Heart left ventricle (tissue), 16 donors: ENCODE results near the gene FMNL1. TPM values are rescaled to one million over a fixed set of nuclear protein-coding genes. Genes with fewer than 3 reads are reported as not detected.

ENCODE experiments used
- ATAC-seq, 4 donors: fragments of 200-7000 bp; cut with Tn5 transposase; one replicate each; pipeline ENCODE4 v1.9.1; 2020 to 2022; ENCODE audit warnings: moderate library complexity in 4 of 4, mild to moderate bottlenecking in 3 of 4, moderate number of reproducible peaks in 1 of 4
- DNase-seq, 5 donors: peaks; one replicate each; pipeline ENCODE4 v3.0.0-alpha.2; 2020
- H3K27ac ChIP-seq, 12 donors: fragments of 200-600 bp; sonication (generic) in 4 of 12; one replicate each; pipeline versions ENCODE4 v1.5.0 to v1.8.0; 2016 to 2022; ENCODE audit warnings: mild to moderate bottlenecking in 2 of 12
- H3K27me3 ChIP-seq, 9 donors: fragments of 200-600 bp; sonication (generic) in 2 of 9; one replicate each; pipeline versions ENCODE4 v1.5.1 to v1.8.0; 2016 to 2022; ENCODE audit warnings: mild to moderate bottlenecking in 3 of 9
- H3K36me3 ChIP-seq, 9 donors: fragments of 200-600 bp; sonication (generic) in 2 of 9; one replicate each; pipeline versions ENCODE4 v1.5.0 to v1.8.0; 2018 to 2022; ENCODE audit warnings: mild to moderate bottlenecking in 2 of 9
- H3K4me1 ChIP-seq, 12 donors: fragments of 200-600 bp; sonication (generic) in 4 of 12; one replicate each; pipeline versions ENCODE4 v1.5.0 to v1.8.0; 2016 to 2022; ENCODE audit warnings: mild to moderate bottlenecking in 3 of 12
- H3K4me3 ChIP-seq, 12 donors: fragments of 200-600 bp; sonication (generic) in 4 of 12; one replicate each; pipeline versions ENCODE4 v1.5.0 to v1.8.0; 2017 to 2022; ENCODE audit warnings: mild to moderate bottlenecking in 9 of 12, moderate library complexity in 4 of 12
- H3K9me3 ChIP-seq, 12 donors: fragments of 200-600 bp; sonication (generic) in 4 of 12; one replicate each; pipeline versions ENCODE4 v1.5.0 to v1.8.0; 2016 to 2022; ENCODE audit warnings: mild to moderate bottlenecking in 1 of 12
- POLR2A ChIP-seq, 2 donors: fragments of 450-650 bp; IDR thresholded peaks; one replicate each; pipeline ENCODE4 v1.6.1; 2017; ENCODE audit warnings: antibody characterized with exemption in 2 of 2, mild to moderate bottlenecking in 2 of 2, moderate library complexity in 2 of 2
- WGBS, 4 donors: extraction: QIAGEN DNeasy Blood & Tissue Kit in 2 of 4; methylation state at CpG; one replicate each; pipeline versions ENCODE4 v1.1.5 to v1.1.7; 2013 to 2018; 5-methylcytosine and 5-hydroxymethylcytosine counted together
- intact Hi-C, 10 donors: fragments of 100-400 bp; cut with DNase I; formaldehyde crosslinking; loops; one replicate each; pipeline versions ENCODE4 v1.11.1 to v1.14.2; 2022
- polyA plus RNA-seq, 2 donors: library from polyadenylated mRNA; stranded (reverse); fragments of 200-250 nt; gene quantifications; one replicate each; pipeline ENCODE4 v1.2.3, GENCODE V29; 2013
- total RNA-seq, 9 donors: library from RNA; depleted of rRNA in 2 of 9; stranded (reverse); fragments of >200 nt in 2 of 9; fragmentation: NEBNext Ultra II Directional in 3 of 9; extraction: Animal tissue kit (Norgen Biotek cat#: 25700) in 3 of 9; gene quantifications; one replicate each; pipeline versions ENCODE4 v1.1.0 to v1.2.4, GENCODE V29; 2016 to 2023
- TF ChIP-seq, protein P1 (sequence below), 12 donors: fragments of 200-600 bp; sonication (generic) in 4 of 12; IDR thresholded peaks; one replicate each; pipeline versions ENCODE4 v1.5.0 to v1.8.0; 2018 to 2022; ENCODE audit warnings: antibody characterized with exemption in 12 of 12, mild to moderate bottlenecking in 5 of 12
- donor health status: ischemic (EF 13 %, LVEDD 7.1; RV severe dilation, severe dysfunction).
- donor health status: healthy with polysubstance abuse.
- donor health status: DM: no; HTN: yes; CAD: no.
- donor health status: DM: no; HTN: no; CAD: no.
- donor health status: ischemic (EF 25% LVEDD 6.9; RV normal size, moderate dysfunction).
- donor health status: ischemic (EF 25% LVEDD 5.7; RV mildly dilated, moderate dysfunction).
- donor health status: healthy.
- donor health status: DM: yes; HTN: yes; CAD: no.
- donor health status: ischemic (EF 35%, LVEDD 5.7; RV mildly dilated, moderate dysfunction).
- donor health status: nonischemic (EF 11% LVEDD 7.7; RV severe dilation, severe dysfunction).
- donor health status: DM: yes; HTN: yes; CAD: no.
- donor health status: PGD.
- donor health status: ischemic (EF 29% LVEDD 5.4; RV normal size, mild dysfunction).
- donor health status: nonischemic (EF 23%, LVEDD 6.1; RV moderate dilation, normal function).

FMNL1 gene
- total and polyA plus RNA-seq, 11 donors = 5.4 to 52.8 (median 8.7) TPM

DNA sequence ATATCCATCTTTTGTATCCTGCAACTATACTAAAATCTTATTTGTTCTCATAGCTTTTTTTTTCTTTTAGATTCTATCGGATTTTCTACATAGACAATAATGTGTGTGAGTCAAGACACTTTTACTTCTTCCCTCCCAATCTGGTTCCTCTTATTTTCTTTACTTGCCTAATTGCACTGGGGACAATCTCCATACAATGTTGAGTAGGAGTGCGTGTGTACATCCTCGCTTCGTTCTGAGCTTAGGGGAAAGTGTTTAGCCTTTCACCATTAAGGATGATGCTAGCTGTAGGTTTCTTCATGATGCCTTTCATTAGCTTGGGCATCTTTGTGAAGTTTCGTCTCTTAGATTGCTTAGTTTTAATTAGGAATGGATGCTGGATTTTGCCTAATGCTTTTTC, 37.3 kb downstream of the FMNL1 start:
- peaks cover 0 to 35% (median 27%) of the 10 kb centered on the region in 12 donors for H3K4me1 ChIP-seq
- no peak for DNase-seq
- TF ChIP-seq, protein P1, sequence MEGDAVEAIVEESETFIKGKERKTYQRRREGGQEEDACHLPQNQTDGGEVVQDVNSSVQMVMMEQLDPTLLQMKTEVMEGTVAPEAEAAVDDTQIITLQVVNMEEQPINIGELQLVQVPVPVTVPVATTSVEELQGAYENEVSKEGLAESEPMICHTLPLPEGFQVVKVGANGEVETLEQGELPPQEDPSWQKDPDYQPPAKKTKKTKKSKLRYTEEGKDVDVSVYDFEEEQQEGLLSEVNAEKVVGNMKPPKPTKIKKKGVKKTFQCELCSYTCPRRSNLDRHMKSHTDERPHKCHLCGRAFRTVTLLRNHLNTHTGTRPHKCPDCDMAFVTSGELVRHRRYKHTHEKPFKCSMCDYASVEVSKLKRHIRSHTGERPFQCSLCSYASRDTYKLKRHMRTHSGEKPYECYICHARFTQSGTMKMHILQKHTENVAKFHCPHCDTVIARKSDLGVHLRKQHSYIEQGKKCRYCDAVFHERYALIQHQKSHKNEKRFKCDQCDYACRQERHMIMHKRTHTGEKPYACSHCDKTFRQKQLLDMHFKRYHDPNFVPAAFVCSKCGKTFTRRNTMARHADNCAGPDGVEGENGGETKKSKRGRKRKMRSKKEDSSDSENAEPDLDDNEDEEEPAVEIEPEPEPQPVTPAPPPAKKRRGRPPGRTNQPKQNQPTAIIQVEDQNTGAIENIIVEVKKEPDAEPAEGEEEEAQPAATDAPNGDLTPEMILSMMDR (IDR thresholded peaks at IDR 0.05) = no peak
- TF ChIP-seq POLR2A (IDR thresholded peaks at IDR 0.05) = no peak
- intact Hi-C loops = no loop called here
- H3K36me3 ChIP-seq = peaks cover 0 to 11% (median 6%) of the 10 kb centered on the region in 9 donors
- 52 to 73% (median 67%) methylated on average over 4 to 5 of the region's 5 CpGs for WGBS, 4 donors
- H3K4me3 ChIP-seq = no peak overlapping the region
- no peaks in the 10 kb centered on the region for H3K27me3 ChIP-seq
- H3K9me3 ChIP-seq = no peaks in the 10 kb centered on the region
- ATAC-seq = no peak
- H3K27ac ChIP-seq = no peak overlapping the region

DNA sequence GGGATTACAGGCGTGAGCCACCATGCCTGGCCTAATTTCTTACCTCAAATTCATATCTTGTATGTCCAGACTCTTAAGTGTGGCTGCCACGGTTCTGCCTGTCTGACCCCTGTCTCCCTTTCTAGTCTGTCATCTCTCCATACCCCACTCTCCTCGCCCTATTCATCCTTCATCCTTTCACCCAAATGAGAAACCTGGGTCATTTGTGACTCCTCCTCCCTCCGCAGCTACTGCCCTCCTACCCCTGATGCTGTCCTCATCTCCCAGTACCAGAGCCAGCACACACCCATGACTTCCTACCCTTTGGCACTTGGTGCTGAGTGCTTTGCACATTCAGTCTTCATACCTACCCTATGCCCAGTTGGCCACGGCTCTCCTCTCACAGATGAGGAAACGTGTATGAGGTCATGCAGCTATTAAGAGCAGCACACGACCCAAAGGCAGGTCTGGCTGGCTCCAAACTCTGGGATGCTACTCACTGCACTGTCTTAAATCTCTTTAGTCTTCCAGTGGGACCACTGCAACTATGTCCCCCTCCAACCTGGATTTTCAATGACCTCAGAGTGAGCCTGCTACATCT, 38.6 kb downstream of the FMNL1 start:
- TF ChIP-seq POLR2A (IDR thresholded peaks at IDR 0.05) = no peak
- TF ChIP-seq, protein P1 (IDR thresholded peaks at IDR 0.05) = no peak
- Histone ChIP-seq H3K4me3 (no peak overlapping the region), H3K9me3 (no peaks in the 10 kb centered on the region), H3K27ac (peak overlapping the region in 9 of 12 donors; percentile 15 to 87 (median 73)), H3K27me3 (no peaks in the 10 kb centered on the region), H3K4me1 (peaks cover 0 to 35% (median 27%) of the 10 kb centered on the region in 12 donors), H3K36me3 (peaks cover 0 to 24% (median 20%) of the 10 kb centered on the region in 9 donors)
- peak in 4 of 5 donors; percentile 60 to 87 (median 76) for DNase-seq
- intact Hi-C loops = loop anchor here in 4 of 10 donors (2.0 to 5.0 kb wide), 4 partner anchors 13 to 52 kb away; partner anchors contain the start of gene FMNL1 (in 2 of the 4)
- ATAC-seq = peak; percentile 80 to 91 (median 86)
- WGBS, 4 donors = 63 to 78% (median 64%) methylated on average over 7 of the region's 7 CpGs

DNA sequence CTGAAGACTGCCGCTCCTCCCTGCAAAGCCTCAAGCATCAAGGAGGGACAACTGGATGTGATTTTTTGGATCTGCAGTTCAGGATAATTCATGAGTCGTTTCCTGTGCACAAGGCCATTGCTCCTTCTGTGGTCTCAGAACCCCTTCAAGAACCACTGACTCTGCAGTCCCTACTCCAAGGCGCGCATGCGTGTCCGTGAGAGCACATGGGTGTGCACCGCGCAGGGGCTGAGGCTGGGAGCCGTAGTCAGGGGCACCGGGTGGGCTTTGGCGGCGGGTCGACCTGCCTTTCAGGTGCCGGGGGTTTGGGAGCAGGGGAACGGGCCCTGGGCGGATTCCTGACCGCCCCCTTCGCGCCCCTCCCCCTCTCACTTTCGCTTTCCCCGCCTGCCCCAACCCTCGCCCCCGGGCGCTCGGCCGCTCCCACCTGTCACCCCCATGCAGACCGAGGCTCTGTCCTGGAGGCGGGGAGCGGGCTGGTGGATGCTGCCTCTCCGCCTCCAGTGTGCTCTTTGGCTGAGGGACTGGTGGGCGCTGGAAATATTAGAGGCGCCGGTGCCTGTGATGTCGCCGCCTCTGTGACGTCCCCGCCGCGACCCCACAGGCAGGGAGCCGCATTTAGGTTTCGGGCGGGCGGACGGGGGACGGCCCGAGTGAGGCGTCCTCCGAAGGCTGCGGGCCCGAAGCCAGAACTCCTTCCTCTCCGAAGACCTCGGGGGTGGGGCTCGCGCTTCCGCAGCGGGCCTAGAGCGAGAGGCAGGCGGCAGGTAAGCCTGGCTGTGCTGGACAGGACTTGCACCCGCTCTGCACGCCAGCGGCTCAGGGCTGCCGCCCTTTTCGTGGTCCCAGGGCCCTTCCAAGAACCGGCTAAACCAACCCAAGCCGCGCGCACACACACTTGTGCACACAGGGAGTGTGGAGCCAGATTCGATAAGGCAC, 40.2 kb downstream of the FMNL1 start, which contains the start of gene SPATA32:
TSS of gene SPATA32 (minus strand) at position 518 of the 939 bp plus-strand sequence. CDS start at position 440, 78 bp downstream.
- DNase-seq = peak; percentile 60 to 84 (median 70)
- H3K9me3 ChIP-seq = no peaks in the 10 kb centered on the region
- H3K36me3 ChIP-seq = peaks cover 0 to 39% (median 34%) of the 10 kb centered on the region in 9 donors
- intact Hi-C loops = loop anchor here in 4 of 10 donors (2.0 to 5.0 kb wide), 4 partner anchors 15 to 50 kb away; partner anchors contain the start of gene FMNL1 (in 2 of the 4)
- TF ChIP-seq, protein P1 (IDR thresholded peaks at IDR 0.05) = no peak
- TF ChIP-seq POLR2A (IDR thresholded peaks at IDR 0.05) = no peak
- peaks cover 0 to 41% (median 28%) of the 10 kb centered on the region in 12 donors for H3K4me1 ChIP-seq
- ATAC-seq = peak in 3 of 4 donors; percentile 30 to 43 (median 40)
- 5 to 14% (median 6%) methylated on average over 22 to 68 of the region's 68 CpGs for WGBS, 4 donors
- H3K4me3 ChIP-seq = peak within 1 kb of the TSS; percentile 27 to 75 (median 64)
- H3K27me3 ChIP-seq = no peaks in the 10 kb centered on the region
- peak within 1 kb of the TSS in 10 of 12 donors; percentile 24 to 87 (median 70) for H3K27ac ChIP-seq
